Activated gamma-delta T cell (primary cell): ENCODE data around the gene NDUFAF3.

Experiments used
- DNase-seq: peaks from one replicate; lab custom pipeline; 2025; lab: John Stamatoyannopoulos, UW

The NDUFAF3 gene

GRCh38 chr3:49017971-49018706, 3.8 kb upstream of the NDUFAF3 start, which contains the start of gene DALRD3:
Gene DALRD3, minus strand, starts transcription at chr3:49018580. Its CDS starts 16 bp downstream, at chr3:49018564.
- peak; percentile 41 for DNase-seq

GRCh38 chr3:49018707-49019006, 3.3 kb upstream of the NDUFAF3 start:
- no peak for DNase-seq

- DNase-seq: no peak
Observed at GRCh38 chr3:49019941-49020329, 2.0 kb upstream of the NDUFAF3 start.

GRCh38 chr3:49020330-49021212, 1.4 kb upstream of the NDUFAF3 start:
- DNase-seq: no peak

DNA sequence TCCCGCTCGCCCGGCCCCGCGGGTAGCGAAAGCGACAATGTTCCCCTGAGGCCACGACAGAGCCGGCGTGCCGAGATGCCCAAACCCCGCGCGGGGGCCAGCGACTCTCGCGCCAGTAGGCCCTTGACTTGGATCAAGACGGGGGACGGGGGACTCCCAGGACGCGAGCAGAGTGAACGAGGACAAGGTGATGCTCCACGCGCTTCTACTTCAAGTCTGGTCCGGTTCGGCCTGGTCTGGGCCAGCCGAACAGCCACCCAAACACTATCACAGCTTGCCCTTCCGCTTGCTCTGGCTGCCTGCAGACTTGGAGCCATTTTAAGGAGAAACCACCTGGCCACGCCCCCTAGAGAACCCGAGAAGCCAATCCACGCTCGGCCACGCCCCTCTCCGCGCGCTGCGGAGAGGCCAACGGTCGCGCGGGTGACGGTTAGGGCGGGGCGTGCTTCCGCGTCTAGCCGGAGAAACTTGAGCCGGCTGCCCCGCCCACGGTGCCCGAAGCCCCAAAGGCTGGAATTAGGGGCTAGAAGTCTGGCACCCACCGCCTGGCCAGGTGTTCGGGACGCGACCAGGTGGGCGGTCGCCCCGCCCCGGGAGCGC, 608 bp upstream of the NDUFAF3 start:
- peak; percentile 92 for DNase-seq

DNA sequence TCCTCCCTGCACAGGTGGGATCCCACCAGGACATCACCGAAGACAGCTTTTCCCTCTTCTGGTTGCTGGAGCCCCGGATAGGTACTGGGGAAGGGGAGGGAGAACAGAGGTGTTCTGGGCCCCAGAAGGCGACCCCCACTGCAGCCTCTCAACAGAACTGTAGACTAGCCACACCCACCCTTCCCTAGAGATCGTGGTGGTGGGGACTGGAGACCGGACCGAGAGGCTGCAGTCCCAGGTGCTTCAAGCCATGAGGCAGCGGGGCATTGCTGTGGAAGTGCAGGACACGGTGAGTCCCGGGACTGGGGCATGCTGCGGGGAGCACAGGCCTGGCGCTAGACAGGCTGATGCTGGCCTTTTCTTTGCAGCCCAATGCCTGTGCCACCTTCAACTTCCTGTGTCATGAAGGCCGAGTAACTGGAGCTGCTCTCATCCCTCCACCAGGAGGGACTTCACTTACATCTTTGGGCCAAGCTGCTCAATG, 809 bp downstream of the NDUFAF3 start:
- no peak for DNase-seq

- DNase-seq: no peak
Observed at GRCh38 chr3:49023775-49024174, 1.9 kb downstream of the NDUFAF3 start.

- DNase-seq: no peak
Observed at GRCh38 chr3:49024449-49024848, 2.5 kb downstream of the NDUFAF3 start.

- DNase-seq: no peak
Observed at GRCh38 chr3:49025005-49025792, 3.3 kb downstream of the NDUFAF3 start.

GRCh38 chr3:49025793-49026520, 4.0 kb downstream of the NDUFAF3 start:
- DNase-seq: no peak

DNA sequence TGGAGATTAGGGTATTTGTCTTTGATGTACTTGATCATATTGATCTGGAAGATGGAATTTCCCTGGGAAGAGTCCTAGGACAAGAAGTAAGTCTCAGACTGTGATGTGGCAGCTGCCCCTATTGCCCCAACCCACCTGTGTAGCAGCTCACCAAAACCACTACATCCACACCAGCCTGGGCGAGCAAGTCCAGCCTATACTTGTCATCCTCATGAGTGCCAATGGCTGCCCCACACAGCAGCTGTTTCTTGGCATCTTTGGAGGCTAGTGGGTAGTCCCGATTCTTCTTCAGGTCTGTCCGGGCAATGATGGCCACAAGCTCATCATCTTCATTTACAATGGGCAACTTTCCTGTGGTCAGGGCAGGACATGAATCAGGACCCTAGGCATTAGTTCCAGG, 4.6 kb downstream of the NDUFAF3 start:
- DNase-seq: no peak

GRCh38 chr3:49027634-49028033, 5.7 kb downstream of the NDUFAF3 start:
- no peak for DNase-seq

GRCh38 chr3:49028298-49028672, 6.4 kb downstream of the NDUFAF3 start:
- no peak for DNase-seq

DNA sequence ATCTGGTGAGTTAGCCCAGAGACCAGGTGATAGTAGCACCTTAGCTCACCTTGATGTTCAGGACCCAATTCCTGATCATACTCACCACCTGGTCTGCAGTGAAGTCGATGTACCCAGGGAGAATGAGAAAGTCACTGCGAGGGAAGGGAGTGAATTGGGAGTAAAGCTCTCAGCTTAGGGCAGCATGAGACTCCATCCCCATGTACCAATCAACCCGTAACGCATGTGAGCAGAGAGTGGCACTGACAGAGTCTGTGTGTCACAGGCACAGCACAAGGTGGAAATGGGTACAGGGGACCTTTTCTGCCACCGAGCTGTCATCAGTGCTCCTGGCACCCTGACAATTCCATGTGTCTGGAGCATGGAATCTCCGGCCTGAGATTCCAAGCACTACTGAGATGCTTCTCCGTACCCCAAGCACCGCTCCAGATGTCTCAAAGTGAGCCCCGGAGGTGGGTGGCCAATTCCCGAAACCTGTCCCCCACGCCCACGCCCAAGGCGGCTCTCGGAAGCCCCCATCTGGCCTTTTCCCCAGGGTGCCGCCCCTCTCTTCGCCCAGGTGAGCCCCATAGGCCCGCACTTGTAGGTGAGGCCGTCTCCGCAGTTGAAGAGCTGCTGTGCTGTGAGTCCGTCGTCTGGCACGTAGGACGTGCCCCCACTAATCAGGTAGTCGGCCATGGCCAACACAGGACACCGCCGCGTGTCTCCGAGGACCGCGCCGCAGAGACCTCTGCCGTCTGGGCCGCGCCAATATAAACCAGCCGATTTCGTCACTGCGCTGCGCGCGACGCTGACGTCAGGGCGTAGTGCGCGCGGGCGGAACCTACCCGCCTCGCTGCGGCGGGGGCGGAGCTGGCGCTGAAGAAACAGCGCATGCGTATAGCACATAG, 7.0 kb downstream of the NDUFAF3 start, which contains the start of gene IMPDH2:
IMPDH2 (minus strand) TSS at position 726 of the 890 bp plus-strand sequence; CDS start at position 678, 48 bp downstream.
- DNase-seq: peak; percentile 89

GRCh38 chr3:49029563-49029884, 7.6 kb downstream of the NDUFAF3 start:
- no peak for DNase-seq

- DNase-seq: no peak
Observed at GRCh38 chr3:49030321-49030720, 8.4 kb downstream of the NDUFAF3 start.

DNA sequence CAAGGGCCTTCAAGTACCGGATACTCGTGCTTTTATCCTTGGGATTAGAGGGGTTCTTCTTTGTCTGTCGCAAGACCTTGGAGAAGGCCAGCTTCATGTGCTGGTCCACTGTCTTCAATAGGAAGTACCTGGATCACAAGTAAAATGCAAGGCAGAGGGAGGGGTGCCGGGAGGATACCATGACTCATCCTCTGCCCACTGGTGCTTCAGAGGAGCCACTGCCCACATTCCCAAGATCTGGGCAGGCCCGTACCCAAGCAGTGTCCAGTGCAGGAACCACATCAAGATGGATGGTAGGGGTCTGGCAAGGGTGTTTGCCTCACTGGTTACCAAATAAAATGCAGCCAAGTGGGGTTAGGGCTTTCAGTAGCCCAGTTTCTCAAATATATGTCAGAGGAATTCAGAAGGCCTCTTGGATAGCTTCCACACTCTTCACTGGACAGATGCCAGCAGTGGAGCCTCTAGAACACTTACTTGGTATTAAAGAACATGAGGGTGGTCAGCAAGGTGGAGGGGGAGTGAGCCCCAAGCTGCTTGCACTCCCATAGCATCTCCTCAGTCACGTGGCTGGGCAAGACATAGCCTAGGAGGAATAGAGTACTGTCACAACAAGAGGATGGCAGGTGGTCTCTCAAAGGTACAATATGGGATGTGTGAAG, 10.9 kb downstream of the NDUFAF3 start:
- no peak for DNase-seq

GRCh38 chr3:49034650-49035049, 12.7 kb downstream of the NDUFAF3 start:
- no peak for DNase-seq

GRCh38 chr3:49035281-49035680, 13.4 kb downstream of the NDUFAF3 start:
- DNase-seq: no peak

DNA sequence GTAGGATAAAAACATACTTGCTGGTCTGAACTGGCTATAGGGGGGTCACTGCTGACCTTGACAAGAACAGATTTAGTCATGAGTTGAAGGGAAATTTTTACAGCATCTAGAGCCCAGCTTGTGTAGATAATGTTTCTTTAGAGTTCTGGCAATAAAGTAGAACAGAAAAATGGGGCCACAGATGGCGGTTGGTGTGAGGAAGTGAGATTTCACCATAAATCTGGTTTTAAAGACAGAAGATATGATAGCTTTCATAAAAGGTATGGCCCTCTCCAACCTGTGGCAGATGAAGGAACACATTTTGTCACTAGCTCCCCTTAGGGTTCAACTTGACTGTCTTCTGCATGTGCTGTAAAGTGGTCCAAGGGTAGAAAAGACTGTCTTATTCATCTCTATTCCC, 31.6 kb downstream of the NDUFAF3 start:
- DNase-seq: no peak
